Measurements from ENCODE around the gene PITPNB. TPM values are rescaled to one million over a fixed set of nuclear protein-coding genes. Genes with fewer than 3 reads are reported as not detected.

PITPNB gene
- total RNA-seq, 4 donors from 2014 or later = 28.0 to 48.2 (median 40.3) TPM

GRCh38 chr22:27844256-27844655 lies 74.8 kb downstream of the PITPNB start:
- no peak for DNase-seq
- Histone ChIP-seq H3K4me1 (no peaks in the 10 kb centered on the region), H3K9me3 (no peaks in the 10 kb centered on the region), H3K27ac (no peak overlapping the region), H3K36me3 (no peaks in the 10 kb centered on the region), H3K4me3 (no peak overlapping the region), H3K27me3 (no peaks in the 10 kb centered on the region)
- WGBS, 2 donors (ENCODE audit: low coverage in 1 of 2) = 83 to 96% methylated on average over 2 to 6 of the region's 6 CpGs
- intact Hi-C loops (cut with DNase I; ENCODE audit: low total_unique reads) (no loop called here), in situ Hi-C loops (cut with MboI; ENCODE audit: low pct_ligation_motif_present in 1 of 4, low pct_unique_long_range_greater_than_20kb in 1 of 4, low sequenced_read_pairs in 3 of 4) (no loop called here)
- TF ChIP-seq POLR2A (IDR thresholded peaks at IDR 0.05) (no peak), POLR2AphosphoS5 (IDR thresholded peaks at IDR 0.05) (no peak), EP300 (IDR thresholded peaks at IDR 0.05; ENCODE audit: low read depth) (no peak)
- TF ChIP-seq, protein P1, sequence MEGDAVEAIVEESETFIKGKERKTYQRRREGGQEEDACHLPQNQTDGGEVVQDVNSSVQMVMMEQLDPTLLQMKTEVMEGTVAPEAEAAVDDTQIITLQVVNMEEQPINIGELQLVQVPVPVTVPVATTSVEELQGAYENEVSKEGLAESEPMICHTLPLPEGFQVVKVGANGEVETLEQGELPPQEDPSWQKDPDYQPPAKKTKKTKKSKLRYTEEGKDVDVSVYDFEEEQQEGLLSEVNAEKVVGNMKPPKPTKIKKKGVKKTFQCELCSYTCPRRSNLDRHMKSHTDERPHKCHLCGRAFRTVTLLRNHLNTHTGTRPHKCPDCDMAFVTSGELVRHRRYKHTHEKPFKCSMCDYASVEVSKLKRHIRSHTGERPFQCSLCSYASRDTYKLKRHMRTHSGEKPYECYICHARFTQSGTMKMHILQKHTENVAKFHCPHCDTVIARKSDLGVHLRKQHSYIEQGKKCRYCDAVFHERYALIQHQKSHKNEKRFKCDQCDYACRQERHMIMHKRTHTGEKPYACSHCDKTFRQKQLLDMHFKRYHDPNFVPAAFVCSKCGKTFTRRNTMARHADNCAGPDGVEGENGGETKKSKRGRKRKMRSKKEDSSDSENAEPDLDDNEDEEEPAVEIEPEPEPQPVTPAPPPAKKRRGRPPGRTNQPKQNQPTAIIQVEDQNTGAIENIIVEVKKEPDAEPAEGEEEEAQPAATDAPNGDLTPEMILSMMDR (IDR thresholded peaks at IDR 0.05) = no peak

DNA sequence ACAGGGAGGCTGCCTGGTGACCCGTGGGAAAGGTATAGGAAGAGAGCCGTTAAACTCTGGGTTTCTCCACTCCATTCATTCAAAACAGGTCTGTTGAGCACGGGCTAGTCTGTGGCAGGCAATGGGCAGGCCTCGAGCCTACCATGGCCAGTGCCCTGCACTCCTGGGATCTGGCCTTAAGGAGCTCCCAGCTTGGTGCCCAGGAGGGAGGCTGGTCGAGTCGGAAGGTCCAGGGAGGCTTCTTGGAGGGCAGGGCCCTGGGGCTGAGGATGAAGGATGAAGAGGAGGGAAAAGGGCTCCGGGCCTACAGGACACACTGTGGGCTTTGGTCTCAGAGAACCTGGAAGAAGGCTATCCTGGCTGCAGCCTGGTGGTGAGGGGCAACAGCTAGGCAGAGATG lies 75.6 kb downstream of the PITPNB start:
- no peaks in the 10 kb centered on the region for H3K27me3 ChIP-seq
- in situ Hi-C loops (cut with MboI; ENCODE audit: low pct_ligation_motif_present in 1 of 4, low pct_unique_long_range_greater_than_20kb in 1 of 4, low sequenced_read_pairs in 3 of 4) (no loop called here), intact Hi-C loops (cut with DNase I; ENCODE audit: low total_unique reads) (no loop called here)
- 66 to 72% methylated on average over 5 to 7 of the region's 7 CpGs for WGBS, 2 donors (ENCODE audit: low coverage in 1 of 2)
- no peak overlapping the region for H3K4me3 ChIP-seq
- DNase-seq = no peak
- TF ChIP-seq POLR2A (IDR thresholded peaks at IDR 0.05) (no peak), EP300 (IDR thresholded peaks at IDR 0.05; ENCODE audit: low read depth) (no peak)
- H3K36me3 ChIP-seq = no peaks in the 10 kb centered on the region
- H3K4me1 ChIP-seq = no peaks in the 10 kb centered on the region
- H3K9me3 ChIP-seq = no peaks in the 10 kb centered on the region
- H3K27ac ChIP-seq = no peak overlapping the region

DNA sequence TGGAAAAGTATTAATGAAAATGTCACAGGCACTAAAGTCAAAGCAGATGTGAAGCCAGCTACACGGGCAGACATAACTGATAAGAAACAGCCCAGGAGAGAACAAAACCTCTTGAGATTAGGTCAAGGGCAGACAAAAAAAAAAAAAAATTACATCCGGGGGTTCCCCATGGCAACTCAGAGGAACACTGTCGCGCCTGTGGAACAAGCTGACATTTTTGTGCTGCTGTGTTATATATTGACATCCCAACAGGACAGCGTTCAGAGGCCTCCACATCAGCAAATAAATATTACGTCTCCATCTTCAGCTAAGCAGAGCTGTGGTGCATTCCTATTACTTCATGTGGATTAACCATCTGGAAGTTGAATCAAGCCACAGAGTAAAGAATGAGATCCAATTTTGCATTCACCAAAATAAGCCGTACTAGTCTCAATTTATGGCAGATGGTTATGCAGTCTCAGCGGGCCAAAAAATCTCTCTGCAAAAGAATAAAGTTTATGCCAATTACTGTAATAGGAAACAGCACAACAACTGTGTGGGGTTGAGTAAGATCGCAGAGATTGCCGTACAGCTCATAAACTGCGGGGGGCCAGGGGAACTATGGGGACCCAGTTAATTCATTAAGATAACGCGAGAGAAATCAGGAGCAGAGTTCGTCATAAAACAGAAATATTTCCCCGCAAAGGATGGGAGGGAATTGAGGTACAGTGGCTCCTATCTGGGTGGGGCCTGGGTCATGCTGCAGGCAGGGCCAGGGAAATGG lies 76.2 kb downstream of the PITPNB start:
- peak overlapping the region in 2 of 4 donors; percentile 9 to 12 for H3K27ac ChIP-seq
- no peaks in the 10 kb centered on the region for H3K9me3 ChIP-seq
- H3K4me1 ChIP-seq = no peaks in the 10 kb centered on the region
- H3K27me3 ChIP-seq = no peaks in the 10 kb centered on the region
- 78 to 91% methylated on average over 10 to 15 of the region's 15 CpGs for WGBS, 2 donors (ENCODE audit: low coverage in 1 of 2)
- DNase-seq = no peak
- TF ChIP-seq POLR2A (IDR thresholded peaks at IDR 0.05) (no peak), POLR2AphosphoS5 (IDR thresholded peaks at IDR 0.05) (no peak), EP300 (IDR thresholded peaks at IDR 0.05; ENCODE audit: low read depth) (no peak)
- TF ChIP-seq, protein P1 (IDR thresholded peaks at IDR 0.05) = no peak
- no peaks in the 10 kb centered on the region for H3K36me3 ChIP-seq
- H3K4me3 ChIP-seq = no peak overlapping the region
- intact Hi-C loops (cut with DNase I; ENCODE audit: low total_unique reads) = no loop called here
- in situ Hi-C loops (cut with MboI; ENCODE audit: low pct_ligation_motif_present in 1 of 4, low pct_unique_long_range_greater_than_20kb in 1 of 4, low sequenced_read_pairs in 3 of 4) = no loop called here

GRCh38 chr22:27842201-27842600 lies 76.9 kb downstream of the PITPNB start:
- DNase-seq = no peak
- TF ChIP-seq POLR2A (IDR thresholded peaks at IDR 0.05) (no peak), POLR2AphosphoS5 (IDR thresholded peaks at IDR 0.05) (no peak), EP300 (IDR thresholded peaks at IDR 0.05; ENCODE audit: low read depth) (no peak)
- TF ChIP-seq, protein P1 (IDR thresholded peaks at IDR 0.05) = no peak
- Histone ChIP-seq H3K4me3 (no peak overlapping the region), H3K27me3 (no peaks in the 10 kb centered on the region), H3K27ac (peak overlapping the region in 2 of 4 donors; percentile 9 to 12), H3K4me1 (no peaks in the 10 kb centered on the region), H3K36me3 (no peaks in the 10 kb centered on the region), H3K9me3 (no peaks in the 10 kb centered on the region)
- in situ Hi-C loops (cut with MboI; ENCODE audit: low pct_ligation_motif_present in 1 of 4, low pct_unique_long_range_greater_than_20kb in 1 of 4, low sequenced_read_pairs in 3 of 4) (no loop called here), intact Hi-C loops (cut with DNase I; ENCODE audit: low total_unique reads) (no loop called here)
- 100% methylated on average over 1 of the region's 1 CpG; no CpG with 5 or more reads in 1 of the 2 donors for WGBS, 2 donors (ENCODE audit: low coverage in 1 of 2)
